Caco-2 (cell line): ENCODE results near the gene CACNA1G. TPM values are rescaled to one million over a fixed set of nuclear protein-coding genes. Genes with fewer than 3 reads are reported as not detected.

Experiments used
- BruUV-seq: library from RNA; stranded (reverse); fragments of 400-500 nt; replicated peaks from 2 replicates; lab custom pipeline; 2021; lab: Mats Ljungman, UMichigan
- CTCF ChIA-PET: fragments of 300-600 bp; sonication (Branson Sonifier 250); formaldehyde crosslinking; loops from one replicate; lab custom pipeline; 2022; ENCODE audit warnings: antibody characterized with exemption; lab: Charles Lee
- POLR2A ChIA-PET: fragments of 300-600 bp; sonication (Branson Sonifier 250); formaldehyde crosslinking; loops from one replicate; lab custom pipeline; 2022; ENCODE audit warnings: antibody characterized with exemption; lab: Charles Lee
- DNase-seq, 2 experiments: peaks; one replicate each; pipeline versions ENCODE4 v3.0.0 to v3.0.0-alpha.2; 2020 to 2022
- H3K27me3 ChIP-seq: replicated peaks from 2 replicates; pipeline ENCODE4 v1.6.0; 2011; ENCODE audit warnings: low read length; ENCODE audit not compliant: control insufficient read depth, insufficient read depth
- H3K36me3 ChIP-seq: 2 replicates; pipeline ENCODE4 v1.5.1; 2011; ENCODE audit warnings: low read length; ENCODE audit not compliant: control insufficient read depth, insufficient read depth
- H3K4me1 ChIP-seq: fragments of 250-450 bp; sonication (Bioruptor Pico); 2 replicates; pipeline ENCODE4 v1.5.1; 2020; ENCODE audit warnings: mild to moderate bottlenecking
- H3K4me3 ChIP-seq: 2 replicates; pipeline ENCODE4 v1.5.1; 2011; ENCODE audit warnings: low read depth, mild to moderate bottlenecking, control low read depth, low read length
- H3K9me3 ChIP-seq: fragments of 250-450 bp; sonication (Bioruptor Pico); 2 replicates; pipeline ENCODE4 v1.5.1; 2020; ENCODE audit warnings: mild to moderate bottlenecking, moderate library complexity
- H3K27ac Mint-ChIP-seq: one replicate; pipeline ENCODE4 v1.8.0; 2022; ENCODE audit warnings: mixed read lengths; ENCODE audit not compliant: unreplicated experiment
- H3K27me3 Mint-ChIP-seq: one replicate; pipeline ENCODE4 v1.8.0; 2022; ENCODE audit warnings: mixed read lengths; ENCODE audit not compliant: insufficient read depth, unreplicated experiment
- H3K36me3 Mint-ChIP-seq: one replicate; pipeline ENCODE4 v1.8.0; 2022; ENCODE audit warnings: mild to moderate bottlenecking, mixed read lengths; ENCODE audit not compliant: insufficient read depth, unreplicated experiment
- H3K4me1 Mint-ChIP-seq: one replicate; pipeline ENCODE4 v1.8.0; 2022; ENCODE audit warnings: low read depth, mixed read lengths; ENCODE audit not compliant: unreplicated experiment
- H3K4me3 Mint-ChIP-seq: one replicate; pipeline ENCODE4 v1.8.0; 2022; ENCODE audit warnings: mild to moderate bottlenecking, moderate library complexity, mixed read lengths; ENCODE audit not compliant: unreplicated experiment
- H3K9me3 Mint-ChIP-seq: one replicate; pipeline ENCODE4 v1.8.0; 2022; ENCODE audit warnings: mixed read lengths; ENCODE audit not compliant: unreplicated experiment
- CTCF ChIP-seq, 2 experiments: fragments of 200-600 bp in 1 of 2; IDR thresholded peaks; 1 replicate in 1 of 2; 2 replicates in 1 of 2; pipeline versions ENCODE4 v1.5.1 to v1.8.0; 2011 to 2022; ENCODE audit warnings: antibody characterized with exemption in 1 of 2, control low read depth in 1 of 2, inconsistent platforms in 1 of 2, low read depth in 1 of 2, low read length in 1 of 2, mild to moderate bottlenecking in 1 of 2, moderate library complexity in 1 of 2; ENCODE audit not compliant: insufficient read depth in 1 of 2, severe bottlenecking in 1 of 2, unreplicated experiment in 1 of 2
- intact Hi-C: fragments of 100-400 bp; cut with micrococcal nuclease; formaldehyde crosslinking; loops from one replicate; pipeline ENCODE4 v1.10.0; 2022; ENCODE audit not compliant: unreplicated experiment
- total RNA-seq: library from RNA; stranded (reverse); gene quantifications from 2 replicates; pipeline ENCODE4 v1.2.3, GENCODE V29; 2022

The CACNA1G gene
- total RNA-seq, 1 experiment from 2014 or later, result 1.4 TPM

GRCh38 chr17:50540560-50541401, 19.7 kb upstream of the CACNA1G start:
- H3K27me3 ChIP-seq, result no peaks in the 10 kb centered on the region
- intact Hi-C loops, result loop anchor here (10.0 kb wide), 1 partner anchor 244 kb away; no protein-coding TSS in a partner anchor
- Mint-ChIP-seq H3K36me3 (peaks cover 64% of the 10 kb centered on the region), H3K27me3 (no peaks in the 10 kb centered on the region), H3K27ac (no peak overlapping the region), H3K4me1 (peaks cover 58% of the 10 kb centered on the region), H3K9me3 (no peaks in the 10 kb centered on the region), H3K4me3 (peak overlapping the region; percentile 77)
- H3K4me3 ChIP-seq, result no peak overlapping the region
- BruUV-seq, result no TSS peak
- no peak for TF ChIP-seq CTCF (IDR thresholded peaks at IDR 0.05; ENCODE audit: insufficient read depth in 1 of 2, low read depth in 1 of 2, low read length in 1 of 2, severe bottlenecking in 1 of 2, unreplicated experiment in 1 of 2)
- ChIA-PET POLR2A (interaction anchor here (1.4 to 2.5 kb wide), 4 partner anchors 18 to 152 kb away, joined by 4 to 18 read pairs (median 8); partner anchors contain the start of gene CACNA1G), CTCF (interaction anchor here (1.2 to 2.9 kb wide), 5 partner anchors 9 to 301 kb away, joined by 3 to 28 read pairs (median 8); partner anchors contain the start of genes EPN3 and LUC7L3)
- H3K4me1 ChIP-seq, result peaks cover 61% of the 10 kb centered on the region
- no peaks in the 10 kb centered on the region for H3K36me3 ChIP-seq
- H3K9me3 ChIP-seq, result no peaks in the 10 kb centered on the region
- DNase-seq, result no peak

DNA sequence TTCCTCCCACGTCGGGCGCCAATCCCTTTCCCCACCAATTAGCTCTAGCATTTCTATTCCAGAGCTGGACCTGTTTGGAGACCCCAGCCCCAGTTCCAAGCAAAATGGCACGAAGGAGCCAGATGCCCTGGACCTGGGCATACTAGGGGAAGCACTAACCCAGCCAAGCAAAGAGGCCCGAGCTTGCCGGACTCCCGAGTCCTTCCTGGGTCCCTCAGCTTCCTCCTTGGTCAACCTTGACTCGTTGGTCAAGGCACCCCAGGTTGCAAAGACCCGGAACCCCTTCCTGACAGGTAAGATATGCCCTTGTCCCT, 19.2 kb upstream of the CACNA1G start:
- peaks cover 61% of the 10 kb centered on the region for H3K4me1 ChIP-seq
- no peaks in the 10 kb centered on the region for H3K9me3 ChIP-seq
- no peak for DNase-seq
- H3K36me3 ChIP-seq, result no peaks in the 10 kb centered on the region
- Mint-ChIP-seq H3K4me3 (peak overlapping the region; percentile 77), H3K36me3 (peaks cover 59% of the 10 kb centered on the region), H3K27ac (peak overlapping the region; percentile 39), H3K9me3 (no peaks in the 10 kb centered on the region), H3K4me1 (peaks cover 63% of the 10 kb centered on the region), H3K27me3 (no peaks in the 10 kb centered on the region)
- ChIA-PET CTCF (interaction anchor here (1.2 to 3.2 kb wide), 15 partner anchors 9 to 301 kb away, joined by 3 to 35 read pairs (median 14); partner anchors contain the start of genes CACNA1G, EPN3, LRRC59 and LUC7L3), POLR2A (interaction anchor here (0.6 to 2.5 kb wide), 17 partner anchors 9 to 325 kb away, joined by 3 to 20 read pairs (median 6); partner anchors contain the start of genes CACNA1G, EPN3, LRRC59 and TOB1)
- no peaks in the 10 kb centered on the region for H3K27me3 ChIP-seq
- intact Hi-C loops, result loop anchor here (10.0 kb wide), 1 partner anchor 243 kb away; no protein-coding TSS in a partner anchor
- no TSS peak for BruUV-seq
- peak overlapping the region; percentile 45 for H3K4me3 ChIP-seq
- TF ChIP-seq CTCF (IDR thresholded peaks at IDR 0.05; ENCODE audit: insufficient read depth in 1 of 2, low read depth in 1 of 2, low read length in 1 of 2, severe bottlenecking in 1 of 2, unreplicated experiment in 1 of 2), result no peak
